GM18517 (cell line): ENCODE results near the gene PLA2G2D.
"Not testable (repeated sequence)": the region's sequence is repeated elsewhere in the genome, so short reads cannot be mapped to it uniquely, and the experiment has no call there.

ENCODE experiments used
- ATAC-seq: cut with Tn5 transposase; IDR thresholded peaks from one replicate; pipeline ENCODE4 v1.9.1; 2021; ENCODE audit warnings: mild to moderate bottlenecking, moderate library complexity; ENCODE audit not compliant: unreplicated experiment

Gene PLA2G2D

DNA sequence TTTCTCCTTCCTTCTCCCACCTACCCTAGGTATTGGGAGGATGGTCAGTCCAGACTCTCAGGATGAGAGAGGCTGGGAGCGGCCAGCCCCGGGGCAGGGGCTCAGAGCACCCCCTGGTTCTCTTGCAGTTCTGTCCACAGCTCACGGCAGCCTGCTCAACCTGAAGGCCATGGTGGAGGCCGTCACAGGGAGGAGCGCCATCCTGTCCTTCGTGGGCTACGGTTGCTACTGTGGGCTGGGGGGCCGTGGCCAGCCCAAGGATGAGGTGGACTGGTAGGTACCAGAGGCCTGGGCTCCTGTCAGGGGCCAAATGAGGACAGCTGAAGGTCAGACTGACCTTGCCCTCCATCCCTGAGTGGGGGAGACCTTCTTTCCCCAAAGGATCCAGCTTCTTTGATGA lies 24.0 kb upstream of the PLA2G2D start:
- ATAC-seq: no peak

DNA sequence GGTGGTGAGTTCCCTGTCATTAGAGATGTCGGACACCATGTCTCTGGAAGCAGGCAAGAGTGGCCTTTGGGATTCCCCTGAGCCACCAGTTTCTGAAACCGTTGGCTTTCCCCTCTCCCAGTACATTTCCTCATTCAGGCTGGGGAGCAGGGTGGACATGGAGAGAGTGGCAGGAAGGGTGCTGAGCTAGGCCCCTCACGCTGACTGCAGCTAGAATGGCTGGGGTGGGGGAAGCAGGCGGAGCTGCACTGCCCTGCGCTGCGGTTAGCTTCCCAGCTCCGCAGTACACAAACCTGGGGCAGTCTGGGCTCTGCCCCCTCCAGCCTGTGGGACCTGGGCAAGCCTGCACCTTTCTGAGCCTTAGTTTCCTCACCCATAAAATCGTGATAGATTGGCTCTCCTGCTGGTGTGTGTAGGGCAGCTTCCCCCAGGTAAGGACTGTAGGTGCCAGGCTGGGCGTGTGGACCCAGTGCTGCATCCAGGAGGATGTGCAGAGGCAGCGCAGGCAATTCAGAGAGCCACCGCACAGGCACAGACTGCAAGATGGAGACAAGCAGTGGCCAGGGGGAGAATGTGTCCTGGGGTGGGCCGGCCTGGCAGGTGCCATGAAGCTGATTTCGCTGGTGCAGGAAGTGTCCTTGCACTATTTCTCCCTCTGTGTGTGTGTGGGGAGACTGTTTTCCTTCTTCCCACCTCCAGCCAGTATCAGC lies 22.8 kb upstream of the PLA2G2D start:
- no peak for ATAC-seq

DNA sequence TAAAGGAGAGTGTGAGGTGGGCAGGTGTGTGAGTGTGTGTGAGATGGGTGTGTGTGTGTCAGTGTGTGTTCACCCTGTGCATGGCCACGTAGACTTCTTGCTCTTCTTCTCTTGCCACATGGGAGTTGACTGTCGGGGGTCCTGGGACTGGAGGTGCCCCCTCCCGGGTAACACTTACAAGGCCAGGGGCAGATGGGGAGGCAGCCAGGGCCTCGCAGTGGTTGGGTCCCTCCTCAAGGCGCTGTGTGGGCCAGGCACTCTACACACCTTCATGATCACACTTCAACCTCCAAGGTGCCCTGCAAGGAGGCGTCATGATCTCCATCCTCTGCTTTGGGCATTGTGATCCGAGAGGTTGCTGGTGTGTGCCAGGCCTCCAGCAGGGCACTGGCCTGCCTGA lies 22.1 kb upstream of the PLA2G2D start:
- no peak for ATAC-seq

DNA sequence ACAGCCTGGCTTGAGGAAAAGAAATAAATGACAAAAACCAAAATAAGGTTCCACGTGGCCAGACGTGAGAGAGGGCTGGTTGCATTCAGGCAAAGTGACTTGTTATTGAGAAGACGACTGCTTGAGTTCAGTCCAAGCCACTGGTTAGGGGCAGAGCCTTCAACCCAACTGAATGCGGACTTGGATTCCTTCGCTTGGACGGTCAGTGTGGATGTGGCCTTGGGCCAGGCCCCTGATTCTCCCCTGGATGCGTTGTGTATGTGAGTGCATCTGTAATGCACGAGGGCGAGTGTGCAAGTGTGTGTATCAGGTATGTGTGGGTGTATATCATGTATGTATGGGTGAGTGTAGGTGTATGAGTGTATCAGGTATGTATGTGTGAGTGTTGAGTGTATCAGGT lies 21.7 kb upstream of the PLA2G2D start:
- ATAC-seq: no peak

DNA sequence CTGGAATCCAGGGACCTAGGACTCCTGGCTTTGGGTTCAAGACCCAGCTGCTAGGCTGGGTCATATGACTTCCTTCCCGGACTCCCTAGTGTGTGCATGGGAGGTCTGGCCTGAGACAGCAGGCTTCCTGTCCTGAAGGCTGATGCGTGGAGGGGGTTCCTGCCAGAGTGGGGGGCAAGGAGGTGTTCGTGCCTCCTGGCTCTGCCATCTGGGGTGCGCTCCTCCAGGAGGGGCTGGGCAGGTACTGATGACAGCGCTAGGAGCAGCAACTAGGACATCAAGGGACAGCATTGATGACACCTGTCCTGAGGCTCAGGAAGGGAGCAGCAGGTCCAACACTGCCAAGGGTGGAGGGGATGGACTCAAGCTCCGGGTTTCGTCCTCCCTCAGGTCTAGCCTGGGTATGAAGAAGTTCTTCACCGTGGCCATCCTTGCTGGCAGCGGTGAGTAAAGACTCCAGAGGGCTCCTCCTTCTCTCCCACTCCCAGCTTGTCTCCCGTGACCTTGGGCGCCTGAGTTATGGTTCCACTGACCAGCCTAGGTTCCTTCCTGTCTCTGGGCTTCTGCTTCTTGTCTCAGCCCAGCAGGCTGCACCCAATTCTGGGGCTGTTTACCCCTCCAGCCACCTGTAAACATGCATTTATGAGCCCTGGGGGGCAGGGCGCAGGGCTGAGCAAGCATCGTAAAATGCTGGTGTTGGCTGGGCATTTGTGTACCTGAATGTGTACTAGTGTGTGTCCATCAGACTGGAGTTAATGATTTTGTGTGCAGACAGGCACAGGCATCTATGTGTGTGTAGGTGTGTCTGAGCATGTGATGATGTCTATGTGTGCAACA lies 20.7 kb upstream of the PLA2G2D start:
- no peak for ATAC-seq

DNA sequence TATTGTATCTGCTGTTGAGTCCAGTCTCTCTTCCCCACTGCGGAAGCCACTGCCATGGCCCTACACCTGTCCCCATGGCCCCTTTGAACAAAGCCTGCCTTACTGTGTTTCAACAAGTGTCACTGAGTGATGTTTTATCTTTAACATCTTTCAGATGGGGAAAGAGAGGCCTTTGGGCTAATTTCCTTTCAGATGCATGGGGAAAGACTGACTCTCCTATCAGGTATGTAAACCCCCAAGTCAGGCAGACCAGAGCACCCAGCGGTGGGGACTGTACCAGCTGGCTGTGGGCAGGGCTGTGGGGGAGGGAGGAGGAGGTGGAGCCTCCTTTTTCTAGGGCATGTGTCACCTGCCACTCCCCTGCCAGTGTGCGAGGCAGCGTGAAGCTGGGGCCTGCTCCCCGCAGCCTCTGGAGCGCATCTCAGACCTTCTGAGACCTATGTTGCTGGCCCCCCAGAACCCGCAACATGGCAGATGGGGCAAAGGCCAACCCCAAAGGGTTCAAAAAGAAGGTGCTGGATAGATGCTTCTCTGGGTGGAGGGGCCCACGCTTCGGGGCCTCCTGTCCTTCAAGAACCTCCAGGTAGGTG lies 19.7 kb upstream of the PLA2G2D start, which contains the start of gene PLA2G2F:
PLA2G2F (plus strand) TSS at position 363 of the 590 bp plus-strand sequence; CDS start at position 468, 105 bp downstream.
- no peak for ATAC-seq

DNA sequence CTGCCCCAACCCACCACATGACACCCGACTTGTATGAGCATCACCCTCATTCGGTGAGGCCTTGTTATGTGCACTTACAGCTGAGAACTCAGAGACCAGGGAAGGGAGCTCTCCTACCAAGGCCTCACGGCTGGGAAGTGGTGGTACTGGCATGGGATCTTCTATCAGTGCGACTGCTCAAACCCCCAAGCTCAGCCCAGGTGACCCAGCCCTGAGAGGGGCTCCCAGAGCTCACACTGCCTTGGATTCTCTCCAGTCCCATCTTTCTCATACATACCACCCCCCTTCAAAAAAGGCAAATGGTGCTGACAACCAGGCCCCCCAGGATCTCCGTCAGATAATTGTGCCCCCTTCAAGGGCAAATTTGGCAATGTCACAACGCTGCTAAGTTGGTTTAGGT lies 19.0 kb upstream of the PLA2G2D start:
- no peak for ATAC-seq

DNA sequence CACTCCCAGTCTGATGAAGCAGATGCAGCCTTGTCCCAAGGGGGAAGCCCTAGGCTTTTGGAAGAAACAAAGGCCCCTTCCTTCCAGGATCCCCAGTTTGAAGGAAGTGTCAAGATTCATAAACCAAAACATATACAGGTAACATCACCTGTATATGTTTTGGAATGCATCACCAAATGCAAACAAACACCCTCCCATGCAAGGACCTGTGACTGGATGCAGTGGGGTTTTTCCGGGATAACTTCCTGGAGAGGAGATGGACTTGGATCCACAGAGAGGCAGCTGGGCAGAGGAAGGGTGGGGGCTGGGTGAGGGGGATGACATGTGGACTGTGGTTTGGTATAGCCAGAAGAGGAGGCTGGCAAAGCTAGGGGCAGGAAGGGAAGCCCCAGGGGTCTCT lies 18.3 kb upstream of the PLA2G2D start:
- no peak for ATAC-seq

DNA sequence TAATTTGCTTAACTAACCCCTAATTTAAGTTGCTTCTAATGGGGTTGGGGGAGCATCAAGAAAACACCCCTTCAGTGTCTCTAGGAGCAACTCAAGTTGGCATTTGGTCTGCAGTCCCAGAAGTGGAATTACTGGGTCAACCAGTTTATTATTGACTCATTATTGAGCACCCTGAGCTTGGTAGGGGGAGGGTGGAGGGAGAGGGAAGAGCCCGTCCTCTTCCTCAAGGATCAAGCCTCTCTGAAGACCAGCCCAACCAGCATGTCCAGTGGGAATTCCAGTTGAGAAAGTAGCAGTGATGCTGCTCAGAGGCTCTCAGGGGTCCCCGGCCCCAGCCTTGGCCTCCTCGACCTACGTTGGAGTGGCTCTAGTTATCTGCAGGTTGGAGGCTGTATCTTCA lies 17.7 kb upstream of the PLA2G2D start:
- ATAC-seq: no peak

DNA sequence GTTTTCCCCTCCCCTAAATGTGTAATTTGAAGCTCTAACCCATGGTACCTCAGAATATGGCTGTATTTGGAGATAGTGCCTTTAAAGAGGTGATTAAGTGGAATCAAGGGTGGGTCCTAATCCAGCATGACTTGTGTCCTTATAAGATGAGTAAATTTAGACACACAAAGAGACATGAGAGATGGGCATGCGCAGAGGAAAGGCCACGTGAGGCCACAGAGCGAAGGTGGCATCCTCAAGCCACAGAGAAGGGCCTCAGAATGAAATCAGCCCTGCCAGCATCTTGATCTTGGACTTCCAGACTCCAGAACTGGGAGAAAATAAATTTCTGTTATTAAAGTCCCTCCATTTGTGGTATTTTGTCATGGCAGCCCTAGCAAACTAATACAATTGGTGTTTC lies 16.9 kb upstream of the PLA2G2D start:
- ATAC-seq: no peak

DNA sequence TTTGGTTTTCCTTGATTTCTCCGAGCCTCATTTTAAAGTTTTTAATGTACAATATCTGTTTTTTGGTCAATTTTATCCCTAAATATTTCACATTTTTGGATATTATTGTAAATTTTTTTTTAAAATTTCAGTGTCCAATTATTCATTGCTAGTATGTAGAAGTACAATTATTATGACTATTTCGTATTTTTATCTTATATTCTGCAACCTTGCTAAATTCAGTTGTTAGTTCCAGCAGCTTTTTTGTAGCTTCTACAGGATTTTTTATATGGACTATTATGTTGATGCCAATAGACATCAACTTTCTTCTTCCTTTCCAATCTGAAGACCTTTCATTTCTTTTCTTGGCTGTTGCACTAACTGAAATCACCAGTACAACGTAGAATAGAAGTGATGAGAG lies 15.7 kb upstream of the PLA2G2D start:
- ATAC-seq: no peak

DNA sequence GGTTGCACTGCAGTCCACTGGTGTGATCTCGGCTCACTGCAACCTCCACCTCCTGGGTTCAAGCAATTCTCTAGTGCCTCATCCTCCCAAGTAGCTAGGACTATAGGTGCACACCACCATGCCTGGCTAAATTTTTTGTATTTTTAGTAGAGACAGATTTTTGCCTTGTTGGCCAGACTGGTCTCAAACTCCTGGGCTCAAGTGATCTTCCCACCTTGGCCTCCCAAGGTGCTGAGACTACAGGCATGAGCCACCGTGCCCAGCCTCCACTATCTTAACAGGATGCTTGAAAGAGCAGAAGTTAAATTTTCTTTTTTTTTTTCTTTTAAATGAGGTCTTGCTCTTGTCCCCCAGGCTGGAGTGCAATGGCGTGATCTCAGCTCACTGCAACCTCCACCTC lies 11.2 kb upstream of the PLA2G2D start:
- not testable (repeated sequence) for ATAC-seq

DNA sequence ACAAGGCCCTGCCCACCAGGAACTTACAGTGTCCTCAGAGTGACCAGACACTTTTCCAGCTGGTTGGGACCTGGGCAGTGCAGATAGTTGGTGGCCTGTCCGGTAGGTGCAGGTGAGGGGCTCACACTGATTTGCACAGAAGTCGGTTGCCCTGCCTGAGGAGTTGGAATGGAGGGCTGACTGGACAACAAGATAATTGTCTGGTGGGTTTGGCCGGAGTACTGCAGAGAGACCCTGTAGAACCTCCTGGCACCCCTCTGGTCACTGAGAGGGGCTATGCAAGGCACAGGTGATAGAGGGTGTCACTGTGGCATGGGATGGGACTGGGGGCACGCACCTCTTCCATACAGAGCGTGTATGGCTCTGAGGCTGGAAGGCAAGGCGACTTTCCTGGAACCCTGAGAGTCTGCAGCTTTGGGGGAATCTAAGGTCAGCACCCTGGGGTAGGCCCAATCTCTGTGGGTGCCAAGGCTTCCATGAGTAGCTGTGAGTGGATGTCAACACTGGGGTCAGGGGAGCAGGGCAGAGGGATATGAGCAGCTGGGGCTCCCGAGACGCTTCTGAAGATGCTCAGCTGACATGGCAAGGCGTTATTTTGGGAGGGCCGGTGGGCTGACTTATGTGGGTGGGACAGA lies 7.6 kb upstream of the PLA2G2D start:
- ATAC-seq: no peak

DNA sequence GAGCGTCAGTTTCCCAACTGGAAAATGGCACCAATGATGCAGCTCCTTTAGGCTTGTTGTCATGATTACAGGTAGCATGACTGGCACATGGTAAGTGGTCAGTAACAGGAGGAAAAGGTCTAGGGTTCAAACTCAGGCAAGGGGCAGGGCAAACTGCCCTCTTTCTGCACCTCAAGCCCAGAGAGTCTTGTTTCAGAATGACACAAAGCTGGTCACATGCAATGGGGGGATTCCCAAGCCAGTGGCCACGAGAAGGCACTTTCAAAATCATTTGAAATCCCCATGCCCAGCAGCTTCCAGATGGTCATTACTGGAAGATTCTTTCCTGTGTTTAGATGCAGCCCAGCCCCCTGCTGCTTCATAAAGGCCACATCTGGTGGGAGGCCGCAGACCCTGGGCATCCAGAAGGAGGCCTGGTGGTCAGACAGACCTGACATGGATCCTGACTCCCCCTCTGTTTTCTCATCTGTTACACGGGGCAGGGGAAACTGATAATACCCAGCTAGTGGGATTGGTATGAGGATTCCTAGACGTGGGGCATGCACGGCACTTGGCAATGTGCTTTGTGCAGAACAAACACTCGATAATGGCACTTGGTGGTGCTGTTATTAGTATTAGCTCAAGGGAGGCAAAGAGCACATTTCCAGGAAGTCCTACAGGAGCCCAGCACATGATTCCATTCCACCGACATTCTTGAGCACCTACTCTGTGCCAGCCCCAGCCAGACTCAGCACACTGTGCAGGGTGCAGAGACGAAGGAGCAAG lies 6.9 kb upstream of the PLA2G2D start:
- no peak for ATAC-seq

DNA sequence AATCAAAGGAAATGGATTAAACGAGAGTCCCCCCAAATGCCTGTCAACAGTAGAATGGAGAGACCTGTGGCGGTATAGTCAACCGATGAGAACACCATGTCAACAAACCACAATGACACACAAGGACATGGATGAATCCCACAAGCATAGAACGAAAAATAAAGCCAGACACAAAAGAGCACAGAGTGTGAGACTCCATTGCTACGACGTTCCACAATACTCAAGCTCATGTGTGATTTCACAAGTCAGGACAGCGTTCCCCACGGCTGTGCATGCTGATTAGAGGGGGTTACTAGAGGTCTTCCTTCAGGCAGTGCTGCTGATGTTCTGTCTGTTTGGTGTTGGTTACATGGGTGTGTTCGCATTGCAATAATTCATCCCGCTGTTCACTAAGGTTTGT lies 5.8 kb upstream of the PLA2G2D start:
- no peak for ATAC-seq

DNA sequence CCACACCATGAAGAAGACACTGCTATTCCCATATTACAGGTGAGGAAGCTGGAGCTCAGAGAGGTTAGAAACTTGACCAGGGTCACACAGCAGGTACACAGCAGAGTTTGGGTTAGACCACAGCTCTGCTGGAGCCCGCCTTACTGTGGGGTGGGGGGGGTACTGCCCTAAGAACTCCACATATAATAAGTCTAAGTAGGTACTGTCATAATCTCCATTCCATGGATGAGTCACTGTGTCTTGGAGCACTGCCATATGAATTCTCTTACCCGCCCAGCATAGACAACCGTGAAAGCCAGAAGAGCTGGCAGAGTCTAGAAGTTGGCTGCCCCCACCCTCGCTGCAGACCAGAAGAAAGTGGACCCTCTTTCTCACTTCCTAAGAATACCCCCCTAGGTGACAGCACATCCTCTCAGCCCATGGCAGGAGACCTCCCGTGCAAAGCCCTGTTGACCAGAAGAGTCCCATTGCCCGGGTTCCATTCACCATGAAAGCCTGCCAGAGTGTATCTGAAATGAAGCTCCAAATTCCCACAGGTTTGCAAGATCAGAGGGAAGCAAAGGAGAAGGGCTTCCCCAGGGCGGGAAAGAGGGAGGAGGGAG lies 5.2 kb upstream of the PLA2G2D start:
- no peak for ATAC-seq

DNA sequence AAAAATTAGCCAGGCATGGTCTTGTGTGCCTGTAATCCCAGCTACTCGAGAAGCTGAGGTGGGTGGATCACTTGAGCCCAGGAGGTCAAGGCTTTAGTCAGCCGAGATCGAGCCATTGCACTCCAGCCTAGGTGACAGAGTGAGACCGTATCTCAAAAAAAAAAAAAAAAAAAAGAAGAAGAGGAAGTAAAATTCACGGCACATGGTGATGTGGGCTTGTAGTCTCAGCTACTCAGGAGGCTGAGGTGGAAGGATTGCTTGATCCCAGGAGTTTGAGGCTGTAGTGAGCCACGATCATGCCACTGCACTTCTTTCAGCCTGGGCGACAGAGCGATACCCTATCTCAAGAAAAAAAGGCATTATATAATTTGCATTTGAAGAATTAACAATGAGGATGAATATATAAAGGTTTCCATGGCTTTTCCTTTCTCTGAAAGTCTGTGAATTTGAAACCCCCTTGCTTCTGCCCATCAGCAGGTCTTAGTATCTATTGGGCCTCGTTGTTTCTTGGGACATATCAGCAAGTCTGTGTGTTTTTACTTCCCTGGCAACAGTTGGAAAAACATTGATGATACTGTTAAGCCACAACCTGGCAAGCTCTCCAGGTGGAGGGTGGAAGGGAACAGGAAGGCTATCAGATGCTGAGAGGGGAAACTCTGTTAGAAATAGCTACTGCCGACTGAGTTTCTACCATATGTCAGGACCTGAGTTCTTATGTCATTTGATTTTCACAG lies 4.6 kb upstream of the PLA2G2D start:
- ATAC-seq: no peak

DNA sequence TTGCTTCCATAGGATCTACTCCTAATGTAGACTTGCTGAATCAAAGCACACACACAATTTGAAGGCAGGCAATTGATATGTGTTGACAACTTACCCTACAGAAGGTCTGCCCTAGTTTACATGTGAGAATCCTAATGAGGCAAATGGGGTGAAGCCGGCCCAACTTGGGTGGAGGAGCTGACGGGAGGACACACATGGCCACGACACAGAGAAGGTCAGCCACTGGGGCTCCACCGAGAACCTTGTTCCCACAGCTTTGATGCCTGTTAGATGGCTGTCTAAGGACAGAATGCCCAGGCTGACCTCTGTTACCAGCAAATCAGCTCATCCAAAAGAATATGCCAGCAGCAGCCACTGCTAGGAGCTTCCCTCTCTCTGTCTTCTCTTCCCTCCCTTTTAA lies 1.5 kb upstream of the PLA2G2D start:
- no peak for ATAC-seq

DNA sequence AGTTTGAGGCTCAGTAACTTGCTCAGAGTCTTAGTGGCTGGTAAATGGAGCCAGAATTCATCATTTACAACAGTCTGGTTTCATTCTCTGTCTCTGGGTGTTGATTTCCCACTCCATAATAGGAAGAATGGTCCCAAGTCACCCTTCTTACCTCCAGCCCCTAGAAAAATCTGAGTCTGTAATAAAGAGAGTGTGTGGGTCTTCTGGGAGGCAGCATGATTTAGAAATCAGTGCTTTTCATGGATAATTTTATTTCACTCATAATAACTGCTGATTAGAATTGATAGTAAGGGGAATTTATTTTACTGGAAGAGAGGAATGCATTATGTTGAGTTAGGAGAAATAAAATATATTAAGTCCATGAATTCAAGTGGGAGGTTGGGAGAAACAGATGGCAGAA lies 2.1 kb downstream of the PLA2G2D start:
- ATAC-seq: no peak

DNA sequence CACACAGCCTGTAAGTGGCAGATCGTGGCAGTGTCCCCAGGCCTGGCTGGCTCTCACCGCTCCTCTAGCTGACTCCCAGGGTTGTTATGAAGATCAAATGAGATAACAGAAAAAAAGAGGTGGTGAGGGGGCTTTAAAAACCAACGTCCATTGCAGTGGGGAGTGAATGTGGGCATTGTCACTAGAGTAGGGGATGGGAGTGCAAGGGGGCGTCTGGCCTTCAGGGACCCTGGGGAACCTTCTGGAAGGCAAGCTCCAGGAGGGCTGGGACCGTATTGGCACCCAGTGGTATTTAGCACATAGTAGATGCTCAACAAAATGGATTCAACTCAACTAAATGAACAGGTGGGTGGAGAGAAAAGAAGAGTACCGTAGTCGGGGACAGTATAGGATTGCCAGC lies 3.4 kb downstream of the PLA2G2D start:
- ATAC-seq: no peak
